IMR-90 (cell line): ENCODE results near the gene GNA15. TPM values are rescaled to one million over a fixed set of nuclear protein-coding genes. Genes with fewer than 3 reads are reported as not detected.

Source experiments
- ATAC-seq: fragments of 200-7000 bp; cut with Tn5 transposase; 2 replicates; pipeline ENCODE4 v1.9.1; 2020; ENCODE audit warnings: low read depth, mild to moderate bottlenecking, moderate library complexity
- BruUV-seq: library from RNA; stranded (reverse); fragments of 400-500 nt; replicated peaks from 2 replicates; lab custom pipeline; 2021; lab: Mats Ljungman, UMichigan
- CTCF ChIA-PET: fragments of 300-600 bp; formaldehyde crosslinking; extraction: SDS; loops from one replicate; lab custom pipeline; 2021; ENCODE audit warnings: antibody characterized with exemption; lab: Yijun Ruan, JAX
- POLR2A ChIA-PET: fragments of 300-600 bp; sonication (Branson Sonifier 250); formaldehyde crosslinking; loops from one replicate; lab custom pipeline; 2022; ENCODE audit warnings: antibody characterized with exemption; ENCODE audit not compliant: unreplicated experiment; lab: Charles Lee
- DNase-seq: peaks from one replicate; pipeline ENCODE4 v3.0.0; 2013
- H2AFZ ChIP-seq: replicated peaks from 2 replicates; pipeline ENCODE3; 2013; ENCODE audit warnings: low read length, mild to moderate bottlenecking; ENCODE audit not compliant: poor library complexity
- H2AK5ac ChIP-seq: 2 replicates; pipeline ENCODE4 v1.6.1; 2013; ENCODE audit warnings: low read depth, low read length, inconsistent platforms
- H2AK9ac ChIP-seq: replicated peaks from 2 replicates; pipeline ENCODE3; 2013; ENCODE audit warnings: mild to moderate bottlenecking, low read depth, low read length, moderate library complexity; ENCODE audit not compliant: poor library complexity
- H2BK120ac ChIP-seq: 2 replicates; pipeline ENCODE4 v1.6.1; 2013; ENCODE audit warnings: low read depth, low read length, inconsistent platforms
- H2BK15ac ChIP-seq: 3 replicates; pipeline ENCODE4 v1.6.1; 2013; ENCODE audit warnings: low read depth, low read length, inconsistent platforms
- H2BK20ac ChIP-seq: 2 replicates; pipeline ENCODE4 v1.6.1; 2013; ENCODE audit warnings: low read depth, mild to moderate bottlenecking, inconsistent platforms, low read length, moderate library complexity
- H2BK5ac ChIP-seq: 2 replicates; pipeline ENCODE4 v1.6.1; 2013; ENCODE audit warnings: mild to moderate bottlenecking, low read depth, low read length, inconsistent platforms; ENCODE audit not compliant: poor library complexity, severe bottlenecking
- H3K14ac ChIP-seq: replicated peaks from 2 replicates; pipeline ENCODE4 v1.6.1; 2013; ENCODE audit warnings: low read depth, low read length, inconsistent platforms
- H3K18ac ChIP-seq: 2 replicates; pipeline ENCODE4 v1.6.1; 2013; ENCODE audit warnings: low read depth, low read length, control low read depth
- H3K23ac ChIP-seq: 2 replicates; pipeline ENCODE4 v1.6.1; 2013; ENCODE audit warnings: low read depth, low read length, inconsistent platforms
- H3K27ac ChIP-seq: 2 replicates; pipeline ENCODE4 v1.5.1; 2013; ENCODE audit warnings: mild to moderate bottlenecking, control low read depth, low read length; ENCODE audit not compliant: insufficient read depth
- H3K27me3 ChIP-seq: 2 replicates; pipeline ENCODE4 v1.6.1; 2013; ENCODE audit warnings: low read length; ENCODE audit not compliant: control insufficient read depth, insufficient read depth
- H3K36me3 ChIP-seq: 2 replicates; pipeline ENCODE4 v1.6.1; 2013; ENCODE audit warnings: low read length, mixed read lengths; ENCODE audit not compliant: control insufficient read depth, insufficient read depth
- H3K4ac ChIP-seq: 2 replicates; pipeline ENCODE4 v1.6.1; 2013; ENCODE audit warnings: low read depth, low read length, inconsistent platforms
- H3K4me1 ChIP-seq: 2 replicates; pipeline ENCODE4 v1.6.1; 2013; ENCODE audit warnings: low read length, mixed read lengths; ENCODE audit not compliant: control insufficient read depth, insufficient read depth
- H3K4me2 ChIP-seq: 2 replicates; pipeline ENCODE4 v1.6.1; 2013; ENCODE audit warnings: low read depth, mild to moderate bottlenecking, control low read depth, low read length, moderate library complexity
- H3K4me3 ChIP-seq: 2 replicates; pipeline ENCODE4 v1.5.1; 2013; ENCODE audit warnings: low read depth, mild to moderate bottlenecking, control low read depth, low read length, moderate library complexity; ENCODE audit not compliant: insufficient read depth
- H3K56ac ChIP-seq: 2 replicates; pipeline ENCODE4 v1.6.1; 2013; ENCODE audit warnings: low read length, inconsistent platforms; ENCODE audit not compliant: insufficient read depth; ENCODE audit errors: extremely low read depth
- H3K79me1 ChIP-seq, 2 experiments: 2 replicates each; pipeline ENCODE4 v1.6.1; 2013; ENCODE audit warnings: low read length in 2 of 2, inconsistent platforms in 1 of 2, low read depth in 1 of 2
- H3K9ac ChIP-seq: 2 replicates; pipeline ENCODE4 v1.6.1; 2013; ENCODE audit warnings: low read depth, low read length, control low read depth
- H3K9me1 ChIP-seq: 2 replicates; pipeline ENCODE4 v1.6.1; 2013; ENCODE audit warnings: low read length, inconsistent platforms; ENCODE audit not compliant: insufficient read depth
- H3K9me3 ChIP-seq: 2 replicates; pipeline ENCODE4 v1.6.1; 2013; ENCODE audit warnings: low read length; ENCODE audit not compliant: control insufficient read depth, insufficient read depth
- H4K20me1 ChIP-seq: 2 replicates; pipeline ENCODE4 v1.6.1; 2013; ENCODE audit warnings: low read length, inconsistent platforms; ENCODE audit not compliant: insufficient read depth
- H4K5ac ChIP-seq: 2 replicates; pipeline ENCODE4 v1.6.1; 2013; ENCODE audit warnings: mild to moderate bottlenecking, low read depth, low read length, control low read depth
- H4K8ac ChIP-seq, 2 experiments: 2 replicates each; pipeline ENCODE4 v1.6.1; 2013; ENCODE audit warnings: low read depth in 2 of 2, low read length in 2 of 2, control low read depth in 1 of 2, inconsistent platforms in 1 of 2
- H4K91ac ChIP-seq: 2 replicates; pipeline ENCODE4 v1.6.1; 2013; ENCODE audit warnings: low read depth, low read length, inconsistent platforms; ENCODE audit not compliant: insufficient read depth
- BHLHE40 ChIP-seq: fragments of 150-350 bp; IDR thresholded peaks from 2 replicates; pipeline ENCODE4 v1.6.1; 2016; ENCODE audit warnings: mild to moderate bottlenecking, low read depth, low read length
- CHD1 ChIP-seq: IDR thresholded peaks from 2 replicates; pipeline ENCODE4 v1.6.1; 2012; ENCODE audit warnings: low read depth, low read length, improper control_type of control experiment
- ELK1 ChIP-seq: fragments of 150-350 bp; IDR thresholded peaks from 2 replicates; pipeline ENCODE4 v1.6.1; 2016; ENCODE audit warnings: low read depth, mild to moderate bottlenecking, low read length, moderate library complexity, borderline replicate concordance
- FOS ChIP-seq: fragments of 150-350 bp; IDR thresholded peaks from 2 replicates; pipeline ENCODE4 v1.6.1; 2016; ENCODE audit warnings: low read depth, low read length
- MAZ ChIP-seq: IDR thresholded peaks from 2 replicates; pipeline ENCODE4 v1.6.1; 2012; ENCODE audit warnings: low read depth, mild to moderate bottlenecking, low read length, improper control_type of control experiment, moderate library complexity, borderline replicate concordance
- MXI1 ChIP-seq: IDR thresholded peaks from 2 replicates; pipeline ENCODE4 v1.6.1; 2012; ENCODE audit warnings: low read depth, mild to moderate bottlenecking, low read length, moderate library complexity, borderline replicate concordance
- NFE2L2 ChIP-seq: fragments of 150-350 bp; IDR thresholded peaks from 2 replicates; pipeline ENCODE4 v1.6.1; 2016; ENCODE audit warnings: low read depth, mild to moderate bottlenecking, low read length
- POLR2A ChIP-seq: IDR thresholded peaks from 2 replicates; pipeline ENCODE4 v1.6.1; 2012; ENCODE audit warnings: mild to moderate bottlenecking, low read depth, low read length
- RAD21 ChIP-seq: IDR thresholded peaks from 2 replicates; pipeline ENCODE4 v1.6.1; 2012; ENCODE audit warnings: low read length, improper control_type of control experiment
- RCOR1 ChIP-seq: IDR thresholded peaks from 2 replicates; pipeline ENCODE4 v1.6.1; 2012; ENCODE audit warnings: mild to moderate bottlenecking, low read length, improper control_type of control experiment; ENCODE audit not compliant: insufficient replicate concordance
- RFX5 ChIP-seq: IDR thresholded peaks from 2 replicates; pipeline ENCODE4 v1.8.0; 2012; ENCODE audit warnings: low read depth, mild to moderate bottlenecking, low read length, moderate library complexity
- SMC3 ChIP-seq: fragments of 150-350 bp; IDR thresholded peaks from 2 replicates; pipeline ENCODE4 v1.6.1; 2016; ENCODE audit warnings: low read depth, mild to moderate bottlenecking, antibody characterized with exemption, low read length, moderate library complexity
- USF2 ChIP-seq: fragments of 150-350 bp; IDR thresholded peaks from 2 replicates; pipeline ENCODE4 v1.6.1; 2017; ENCODE audit warnings: mild to moderate bottlenecking, antibody characterized with exemption, low read length, low read depth
- WGBS, 2 experiments: methylation state at CpG; one replicate each; pipeline versions ENCODE4 v1.1.5 to v1.1.7; 2013; ENCODE audit warnings: missing lambda C conversion rate in 2 of 2; ENCODE audit not compliant: insufficient read length in 1 of 2; ENCODE audit errors: extremely low coverage in 2 of 2; 5-methylcytosine and 5-hydroxymethylcytosine counted together
- dilution Hi-C: fragments of 300-500 bp; cut with HindIII; formaldehyde crosslinking; loops from one replicate; pipeline ENCODE4 v1.14.3; 2018; ENCODE audit warnings: low sequenced_read_pairs; ENCODE audit not compliant: unreplicated experiment
- in situ Hi-C: fragments of 300-500 bp; cut with MboI; formaldehyde crosslinking; loops from 3 replicates; pipeline ENCODE4 v1.14.3; 2019; ENCODE audit warnings: low sequenced_read_pairs, inconsistent platforms, mixed read lengths
- intact Hi-C: fragments of 100-400 bp; cut with micrococcal nuclease; formaldehyde crosslinking; loops from 2 replicates; pipeline ENCODE4 v1.10.0; 2022
- polyA plus RNA-seq, 3 experiments: library from polyadenylated mRNA; depleted of rRNA; stranded (reverse); fragments of >200 nt; gene quantifications; 2 replicates each; pipeline ENCODE4 v1.2.3, GENCODE V29; 2012; ENCODE audit warnings: low replicate concordance in 1 of 3
- total RNA-seq: library from RNA; depleted of rRNA; stranded (reverse); fragments of >200 nt; gene quantifications from 2 replicates; pipeline ENCODE4 v1.2.3, GENCODE V29; 2012

GNA15 gene
- total and polyA plus RNA-seq, 2 of the 4 experiments (the other 2 are of a cell fraction): 0.18 TPM; not detected in 1

- no peak overlapping the region for H3K9ac ChIP-seq
- no peak overlapping the region for H4K91ac ChIP-seq
- H2BK5ac ChIP-seq: no peak overlapping the region
- dilution Hi-C loops (no loop called here), in situ Hi-C loops (no loop called here), intact Hi-C loops (no loop called here)
- H2BK20ac ChIP-seq: no peak overlapping the region
- no peak overlapping the region for H2BK120ac ChIP-seq
- H3K4me2 ChIP-seq: no peak overlapping the region
- H3K23ac ChIP-seq: no peak overlapping the region
- H2AK9ac ChIP-seq: no peak overlapping the region
- WGBS, 2 experiments: no CpG with 5 or more reads among the region's 10 CpGs
- no peak overlapping the region for H2AFZ ChIP-seq
- no peak overlapping the region for H3K56ac ChIP-seq
- ATAC-seq (no peak), DNase-seq (no peak)
- no peak overlapping the region for H3K18ac ChIP-seq
- H3K4me1 ChIP-seq: no peaks in the 10 kb centered on the region
- POLR2A ChIA-PET: no interaction called here
- no peak overlapping the region for H3K27ac ChIP-seq
- H3K9me3 ChIP-seq: no peaks in the 10 kb centered on the region
- no peak overlapping the region for H3K14ac ChIP-seq
- CTCF ChIA-PET: interaction anchor here (0.6 to 0.7 kb wide), 3 partner anchors 12 to 53 kb away, joined by 4 to 6 read pairs (median 5); no protein-coding TSS in a partner anchor
- H2AK5ac ChIP-seq: no peak overlapping the region
- H2BK15ac ChIP-seq: no peak overlapping the region
- no peak overlapping the region for H4K5ac ChIP-seq
- no peak for TF ChIP-seq USF2
- no peak for TF ChIP-seq MAZ
- no peak for TF ChIP-seq MXI1
- TF ChIP-seq RFX5: no peak
- TF ChIP-seq CHD1: no peak
- TF ChIP-seq SMC3: no peak
- no peak for TF ChIP-seq POLR2A
- TF ChIP-seq NFE2L2: no peak
- TF ChIP-seq RCOR1: no peak
- no peak for TF ChIP-seq ELK1
- TF ChIP-seq RAD21: no peak
- no peak for TF ChIP-seq FOS
- TF ChIP-seq BHLHE40: no peak
- no peak overlapping the region for H3K4ac ChIP-seq
- H3K36me3 ChIP-seq: no peaks in the 10 kb centered on the region
- no peak overlapping the region for H3K4me3 ChIP-seq
- H3K79me1 ChIP-seq: no peaks in the 10 kb centered on the region
- H4K20me1 ChIP-seq: no peaks in the 10 kb centered on the region
- no peaks in the 10 kb centered on the region for H3K9me1 ChIP-seq
- BruUV-seq: no TSS peak
- no peaks in the 10 kb centered on the region for H3K27me3 ChIP-seq
- no peak overlapping the region for H4K8ac ChIP-seq
These were observed 48.1 kb upstream of the GNA15 start for GRCh38 chr19:3087769-3088168.
